ENCODE measurements around the gene NAV3. TPM values are rescaled to one million over a fixed set of nuclear protein-coding genes. Genes with fewer than 3 reads are reported as not detected.

NAV3 gene
- polyA plus RNA-seq, 1 of the 3 experiments (the other 2 are of a cell fraction): 10.5 TPM

GRCh38 chr12:78018171-78018910, 187.6 kb downstream of the NAV3 start:
- DNase-seq: no peak
- Histone ChIP-seq H4K20me1 (ENCODE audit: insufficient read depth) (no peaks in the 10 kb centered on the region; the same call in 1 of the 2 replicates), H3F3A (replicated peaks; ENCODE audit: insufficient read depth) (peaks cover 8% of the 10 kb centered on the region), H3K36me3 (replicated peaks in 1 of 2; ENCODE audit: control insufficient read depth in 1 of 2, insufficient read depth in 2 of 2, low read length in 1 of 2) (peaks cover 11 to 24% of the 10 kb centered on the region in 2 experiments), H3K79me2 (ENCODE audit: insufficient read depth) (peaks cover 4% of the 10 kb centered on the region; the same call in 1 of the 2 replicates), H3K4me1 (ENCODE audit: control insufficient read depth in 1 of 2, insufficient read depth in 2 of 2, low read depth in 1 of 2, low read length in 1 of 2) (no peaks in the 10 kb centered on the region; a peak in 1 of 4 replicates), H3K9ac (no peak overlapping the region), H3K4me3 (ENCODE audit: low read depth in 2 of 2, low read length in 1 of 2) (no peak overlapping the region), H3K27me3 (ENCODE audit: insufficient read depth) (no peaks in the 10 kb centered on the region), H2AFZ (ENCODE audit: low read depth) (no peak overlapping the region), H3K9me2 (no peaks in the 10 kb centered on the region), H3K9me3 (no peaks in the 10 kb centered on the region), H3K27ac (ENCODE audit: low read depth in 2 of 2, low read length in 1 of 2) (no peak overlapping the region), H3K4me2 (no peak overlapping the region)
- CTCF ChIA-PET: no interaction called here
- TF ChIP-seq RCOR1 (IDR thresholded peaks at IDR 0.05; ENCODE audit: low read length) (no peak), GABPA (IDR thresholded peaks at IDR 0.05; ENCODE audit: low read depth) (no peak), MXI1 (IDR thresholded peaks at IDR 0.05; ENCODE audit: low read depth, low read length) (no peak), RXRA (IDR thresholded peaks at IDR 0.05; ENCODE audit: borderline replicate concordance, low read depth) (no peak), TAF1 (IDR thresholded peaks at IDR 0.05; ENCODE audit: borderline replicate concordance, low read depth, low read length) (no peak), GATA2 (CRISPR knock-in tag; IDR thresholded peaks at IDR 0.05) (no peak), JUND (IDR thresholded peaks at IDR 0.05) (no peak), CHD2 (IDR thresholded peaks at IDR 0.05; ENCODE audit: low read length, partially characterized antibody) (no peak), TEAD4 (IDR thresholded peaks at IDR 0.05; ENCODE audit: borderline replicate concordance, insufficient read depth) (no peak), USF2 (IDR thresholded peaks at IDR 0.05; ENCODE audit: borderline replicate concordance, low read depth, low read length) (no peak), SIN3A (IDR thresholded peaks at IDR 0.05; ENCODE audit: borderline replicate concordance, low read depth, low read length) (no peak), RAD21 (IDR thresholded peaks at IDR 0.05; ENCODE audit: low read length) (no peak), EP300 (IDR thresholded peaks at IDR 0.05; ENCODE audit: borderline replicate concordance in 1 of 2, low read depth in 1 of 2, low read length in 1 of 2) (no peak), FOXM1 (IDR thresholded peaks at IDR 0.05; ENCODE audit: low read depth) (no peak)
- TF ChIP-seq, protein P1, sequence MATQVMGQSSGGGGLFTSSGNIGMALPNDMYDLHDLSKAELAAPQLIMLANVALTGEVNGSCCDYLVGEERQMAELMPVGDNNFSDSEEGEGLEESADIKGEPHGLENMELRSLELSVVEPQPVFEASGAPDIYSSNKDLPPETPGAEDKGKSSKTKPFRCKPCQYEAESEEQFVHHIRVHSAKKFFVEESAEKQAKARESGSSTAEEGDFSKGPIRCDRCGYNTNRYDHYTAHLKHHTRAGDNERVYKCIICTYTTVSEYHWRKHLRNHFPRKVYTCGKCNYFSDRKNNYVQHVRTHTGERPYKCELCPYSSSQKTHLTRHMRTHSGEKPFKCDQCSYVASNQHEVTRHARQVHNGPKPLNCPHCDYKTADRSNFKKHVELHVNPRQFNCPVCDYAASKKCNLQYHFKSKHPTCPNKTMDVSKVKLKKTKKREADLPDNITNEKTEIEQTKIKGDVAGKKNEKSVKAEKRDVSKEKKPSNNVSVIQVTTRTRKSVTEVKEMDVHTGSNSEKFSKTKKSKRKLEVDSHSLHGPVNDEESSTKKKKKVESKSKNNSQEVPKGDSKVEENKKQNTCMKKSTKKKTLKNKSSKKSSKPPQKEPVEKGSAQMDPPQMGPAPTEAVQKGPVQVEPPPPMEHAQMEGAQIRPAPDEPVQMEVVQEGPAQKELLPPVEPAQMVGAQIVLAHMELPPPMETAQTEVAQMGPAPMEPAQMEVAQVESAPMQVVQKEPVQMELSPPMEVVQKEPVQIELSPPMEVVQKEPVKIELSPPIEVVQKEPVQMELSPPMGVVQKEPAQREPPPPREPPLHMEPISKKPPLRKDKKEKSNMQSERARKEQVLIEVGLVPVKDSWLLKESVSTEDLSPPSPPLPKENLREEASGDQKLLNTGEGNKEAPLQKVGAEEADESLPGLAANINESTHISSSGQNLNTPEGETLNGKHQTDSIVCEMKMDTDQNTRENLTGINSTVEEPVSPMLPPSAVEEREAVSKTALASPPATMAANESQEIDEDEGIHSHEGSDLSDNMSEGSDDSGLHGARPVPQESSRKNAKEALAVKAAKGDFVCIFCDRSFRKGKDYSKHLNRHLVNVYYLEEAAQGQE (IDR thresholded peaks at IDR 0.05; ENCODE audit: low read depth, low read length): no peak
- TF ChIP-seq, protein P2, sequence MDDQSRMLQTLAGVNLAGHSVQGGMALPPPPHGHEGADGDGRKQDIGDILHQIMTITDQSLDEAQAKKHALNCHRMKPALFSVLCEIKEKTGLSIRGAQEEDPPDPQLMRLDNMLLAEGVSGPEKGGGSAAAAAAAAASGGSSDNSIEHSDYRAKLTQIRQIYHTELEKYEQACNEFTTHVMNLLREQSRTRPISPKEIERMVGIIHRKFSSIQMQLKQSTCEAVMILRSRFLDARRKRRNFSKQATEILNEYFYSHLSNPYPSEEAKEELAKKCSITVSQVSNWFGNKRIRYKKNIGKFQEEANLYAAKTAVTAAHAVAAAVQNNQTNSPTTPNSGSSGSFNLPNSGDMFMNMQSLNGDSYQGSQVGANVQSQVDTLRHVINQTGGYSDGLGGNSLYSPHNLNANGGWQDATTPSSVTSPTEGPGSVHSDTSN (IDR thresholded peaks at IDR 0.05): no peak
- POLR2A ChIA-PET: no interaction called here
- WGBS (ENCODE audit: low lambda C conversion rate): 72% methylated on average over 4 of the region's 4 CpGs
